ENCODE data around the gene ADAMTS14. TPM values are rescaled to one million over a fixed set of nuclear protein-coding genes. Genes with fewer than 3 reads are reported as not detected.

The ADAMTS14 gene
- total RNA-seq, 2 experiments from 2014 or later = not detected

DNA sequence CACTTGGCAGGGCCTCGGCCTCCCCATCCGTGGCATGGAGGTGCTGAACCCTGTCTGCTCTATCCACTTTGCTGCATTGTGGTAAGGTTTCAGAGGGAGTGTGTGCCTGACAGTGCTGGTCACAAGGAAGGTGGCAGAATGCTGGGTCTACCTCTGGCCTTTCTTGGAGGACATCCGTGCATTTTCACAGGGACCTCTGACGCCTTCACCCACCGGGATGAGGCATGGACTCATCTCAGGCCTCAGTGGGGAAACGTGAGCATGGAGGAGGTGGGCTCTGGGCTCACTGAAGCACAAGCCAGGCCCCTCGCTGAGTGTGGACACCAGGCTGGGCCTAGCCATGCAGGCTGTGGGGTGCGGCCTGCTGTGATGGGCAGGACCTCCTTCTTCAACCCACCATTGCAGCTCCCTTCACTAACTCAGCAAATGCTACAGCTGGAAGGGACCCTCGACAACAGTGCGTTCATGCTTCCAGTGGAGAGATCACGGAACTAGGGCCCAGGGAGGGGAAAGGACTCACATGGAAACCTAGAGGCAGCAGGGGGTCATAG, 104.2 kb downstream of the ADAMTS14 start:
- no peaks in the 10 kb centered on the region for H3K9me3 Mint-ChIP-seq
- TF ChIP-seq, protein P1, sequence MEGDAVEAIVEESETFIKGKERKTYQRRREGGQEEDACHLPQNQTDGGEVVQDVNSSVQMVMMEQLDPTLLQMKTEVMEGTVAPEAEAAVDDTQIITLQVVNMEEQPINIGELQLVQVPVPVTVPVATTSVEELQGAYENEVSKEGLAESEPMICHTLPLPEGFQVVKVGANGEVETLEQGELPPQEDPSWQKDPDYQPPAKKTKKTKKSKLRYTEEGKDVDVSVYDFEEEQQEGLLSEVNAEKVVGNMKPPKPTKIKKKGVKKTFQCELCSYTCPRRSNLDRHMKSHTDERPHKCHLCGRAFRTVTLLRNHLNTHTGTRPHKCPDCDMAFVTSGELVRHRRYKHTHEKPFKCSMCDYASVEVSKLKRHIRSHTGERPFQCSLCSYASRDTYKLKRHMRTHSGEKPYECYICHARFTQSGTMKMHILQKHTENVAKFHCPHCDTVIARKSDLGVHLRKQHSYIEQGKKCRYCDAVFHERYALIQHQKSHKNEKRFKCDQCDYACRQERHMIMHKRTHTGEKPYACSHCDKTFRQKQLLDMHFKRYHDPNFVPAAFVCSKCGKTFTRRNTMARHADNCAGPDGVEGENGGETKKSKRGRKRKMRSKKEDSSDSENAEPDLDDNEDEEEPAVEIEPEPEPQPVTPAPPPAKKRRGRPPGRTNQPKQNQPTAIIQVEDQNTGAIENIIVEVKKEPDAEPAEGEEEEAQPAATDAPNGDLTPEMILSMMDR (IDR thresholded peaks at IDR 0.05) = no peak
- Histone ChIP-seq H3K4me3 (ENCODE audit: low read length) (no peak overlapping the region), H3K36me3 (ENCODE audit: insufficient read depth, low read length) (no peaks in the 10 kb centered on the region), H3K9me3 (ENCODE audit: control insufficient read depth in 1 of 2, insufficient read depth in 1 of 2, low read length in 2 of 2) (no peaks in the 10 kb centered on the region), H3K4me1 (ENCODE audit: insufficient read depth, low read length) (no peaks in the 10 kb centered on the region), H3K27ac (ENCODE audit: low read depth in 1 of 2, low read length in 2 of 2) (no peak overlapping the region), H3K27me3 (ENCODE audit: control insufficient read depth in 1 of 2, insufficient read depth in 2 of 2, low read length in 2 of 2) (no peaks in the 10 kb centered on the region)
- CTCF ChIA-PET = no interaction called here
- no peaks in the 10 kb centered on the region for H3K36me3 Mint-ChIP-seq (ENCODE audit: low read depth)
- DNase-seq = no peak
- POLR2A ChIA-PET = no interaction called here
- no peak overlapping the region for H3K4me3 Mint-ChIP-seq
- intact Hi-C loops (cut with DNase I, micrococcal nuclease) = no loop called here
- ATAC-seq (ENCODE audit: poor library complexity) = no peak
- no peak overlapping the region for H3K27ac Mint-ChIP-seq
- H3K27me3 Mint-ChIP-seq = no peaks in the 10 kb centered on the region
- no peaks in the 10 kb centered on the region for H3K4me1 Mint-ChIP-seq (ENCODE audit: low read depth)

DNA sequence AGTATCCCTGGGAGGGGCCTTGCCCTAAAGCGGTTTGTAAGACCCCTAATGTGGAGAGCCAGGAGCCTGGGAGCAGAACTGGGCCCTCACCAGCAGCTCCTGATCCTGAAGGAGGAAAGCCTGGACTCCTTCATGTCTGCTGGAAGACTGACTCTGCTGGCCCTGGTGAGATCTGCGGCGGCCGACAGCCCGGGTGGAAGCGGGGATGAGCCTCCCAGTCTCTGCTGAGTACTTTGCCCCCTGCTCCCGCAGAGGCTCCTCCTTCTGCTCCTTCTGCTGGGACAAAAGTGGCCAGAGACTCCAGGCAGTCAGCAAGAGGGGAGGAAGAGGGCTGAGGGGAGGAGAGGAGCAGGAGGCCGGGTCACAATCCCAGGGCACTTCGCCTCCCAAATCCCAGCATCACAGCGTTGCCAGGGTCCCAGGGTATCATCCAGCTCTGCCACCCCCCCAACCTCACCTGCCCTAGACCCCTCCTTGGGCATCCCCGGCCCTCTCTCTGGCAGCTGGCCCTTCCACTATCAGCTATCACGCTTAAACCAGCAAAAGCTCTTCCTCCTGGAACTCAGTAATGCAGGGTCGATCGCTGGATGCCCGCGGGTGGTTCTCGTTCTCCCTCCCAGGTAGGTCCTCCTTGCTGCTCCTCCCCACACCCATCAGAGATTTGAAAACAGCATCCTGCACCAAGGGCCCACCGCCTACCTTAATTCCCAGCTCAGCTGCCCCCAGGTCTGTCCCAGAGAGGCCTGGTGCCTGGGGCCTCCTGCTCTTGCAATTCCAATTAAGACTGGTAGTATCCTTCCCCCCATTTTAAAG, 105.0 kb downstream of the ADAMTS14 start:
- no peak overlapping the region for H3K27ac ChIP-seq (ENCODE audit: low read depth in 1 of 2, low read length in 2 of 2)
- DNase-seq (no peak), ATAC-seq (ENCODE audit: poor library complexity) (no peak)
- TF ChIP-seq, protein P1 (IDR thresholded peaks at IDR 0.05) = no peak
- no peaks in the 10 kb centered on the region for H3K4me1 ChIP-seq (ENCODE audit: insufficient read depth, low read length)
- no peaks in the 10 kb centered on the region for H3K36me3 ChIP-seq (ENCODE audit: insufficient read depth, low read length)
- Mint-ChIP-seq H3K4me3 (no peak overlapping the region), H3K36me3 (ENCODE audit: low read depth) (no peaks in the 10 kb centered on the region), H3K27ac (no peak overlapping the region), H3K4me1 (ENCODE audit: low read depth) (no peaks in the 10 kb centered on the region), H3K27me3 (no peaks in the 10 kb centered on the region), H3K9me3 (no peaks in the 10 kb centered on the region)
- ChIA-PET POLR2A (no interaction called here), CTCF (no interaction called here)
- intact Hi-C loops (cut with DNase I, micrococcal nuclease) = no loop called here
- no peak overlapping the region for H3K4me3 ChIP-seq (ENCODE audit: low read length)
- no peaks in the 10 kb centered on the region for H3K27me3 ChIP-seq (ENCODE audit: control insufficient read depth in 1 of 2, insufficient read depth in 2 of 2, low read length in 2 of 2)
- H3K9me3 ChIP-seq (ENCODE audit: control insufficient read depth in 1 of 2, insufficient read depth in 1 of 2, low read length in 2 of 2) = no peaks in the 10 kb centered on the region

DNA sequence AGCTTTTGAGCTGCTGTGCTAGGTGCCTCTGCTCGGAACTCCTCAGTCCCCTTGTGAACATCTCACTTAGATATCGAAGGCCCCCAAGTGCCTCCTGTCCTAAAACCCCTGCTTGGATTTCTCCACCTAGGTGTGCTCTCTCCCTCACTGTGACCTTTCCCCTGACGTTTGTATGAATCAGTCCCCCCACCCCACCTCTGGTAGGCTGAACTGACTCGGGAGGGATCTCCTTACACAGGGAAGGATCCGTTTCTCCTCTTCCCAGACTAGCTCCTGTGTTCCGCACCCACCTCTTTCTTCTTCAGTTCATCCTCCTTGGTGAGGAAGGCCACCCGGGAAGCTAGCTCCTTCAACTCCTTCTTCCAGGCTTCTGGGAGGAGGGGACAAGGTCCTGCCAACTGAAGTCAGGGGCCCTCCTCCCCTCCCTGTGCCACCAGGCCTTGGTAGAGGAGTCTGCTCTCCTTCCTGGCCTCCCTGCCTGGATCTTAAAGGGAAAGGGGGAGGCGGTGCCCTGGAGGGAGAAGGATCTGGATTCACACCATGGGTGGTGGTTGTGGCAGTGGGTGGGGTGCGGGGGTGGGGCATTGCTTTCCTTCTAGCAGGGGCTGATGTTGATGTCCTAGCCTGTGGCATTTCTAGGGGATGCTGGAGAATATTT, 106.1 kb downstream of the ADAMTS14 start:
- TF ChIP-seq, protein P1 (IDR thresholded peaks at IDR 0.05) = no peak
- H3K4me1 ChIP-seq (ENCODE audit: insufficient read depth, low read length) = no peaks in the 10 kb centered on the region
- no peak overlapping the region for H3K27ac Mint-ChIP-seq
- DNase-seq (no peak), ATAC-seq (ENCODE audit: poor library complexity) (no peak)
- H3K27ac ChIP-seq (ENCODE audit: low read depth in 1 of 2, low read length in 2 of 2) = no peak overlapping the region
- CTCF ChIA-PET = no interaction called here
- H3K36me3 ChIP-seq (ENCODE audit: insufficient read depth, low read length) = no peaks in the 10 kb centered on the region
- no peaks in the 10 kb centered on the region for H3K36me3 Mint-ChIP-seq (ENCODE audit: low read depth)
- no peaks in the 10 kb centered on the region for H3K9me3 ChIP-seq (ENCODE audit: control insufficient read depth in 1 of 2, insufficient read depth in 1 of 2, low read length in 2 of 2)
- H3K4me3 Mint-ChIP-seq = no peak overlapping the region
- POLR2A ChIA-PET = no interaction called here
- H3K9me3 Mint-ChIP-seq = no peaks in the 10 kb centered on the region
- intact Hi-C loops (cut with DNase I, micrococcal nuclease) = no loop called here
- H3K4me1 Mint-ChIP-seq (ENCODE audit: low read depth) = no peaks in the 10 kb centered on the region
- peaks cover 0 to 4% of the 10 kb centered on the region in 2 experiments for H3K27me3 ChIP-seq (ENCODE audit: control insufficient read depth in 1 of 2, insufficient read depth in 2 of 2, low read length in 2 of 2)
- H3K27me3 Mint-ChIP-seq = no peaks in the 10 kb centered on the region
- H3K4me3 ChIP-seq (ENCODE audit: low read length) = no peak overlapping the region
